Astrocyte (in vitro differentiated cells and primary cell): ENCODE data around the gene PLEKHA5. TPM values are rescaled to one million over a fixed set of nuclear protein-coding genes. Genes with fewer than 3 reads are reported as not detected.

Experiments
- DNase-seq: peaks from one replicate; pipeline ENCODE4 v3.0.0-alpha.2; 2010; ENCODE audit warnings: low read depth
- FAIRE-seq: peaks from 2 replicates; lab custom pipeline; 2011; peaks lifted over from hg19 to GRCh38; lab: Jason Lieb, UNC
- H2AFZ ChIP-seq: 2 replicates; pipeline ENCODE4 v1.6.0; 2012; ENCODE audit warnings: low read depth, low read length, inconsistent platforms
- H3K27ac ChIP-seq: 2 replicates; pipeline ENCODE4 v1.5.1; 2011; ENCODE audit warnings: low read depth, low read length, inconsistent platforms
- H3K27me3 ChIP-seq: 2 replicates; pipeline ENCODE4 v1.6.0; 2011; ENCODE audit warnings: low read length, inconsistent platforms; ENCODE audit not compliant: insufficient read depth
- H3K36me3 ChIP-seq: 2 replicates; pipeline ENCODE4 v1.5.1; 2011; ENCODE audit warnings: low read length, inconsistent platforms; ENCODE audit not compliant: insufficient read depth
- H3K4me1 ChIP-seq: 2 replicates; pipeline ENCODE4 v1.5.1; 2011; ENCODE audit warnings: low read length, inconsistent platforms; ENCODE audit not compliant: insufficient read depth
- H3K4me2 ChIP-seq: 2 replicates; pipeline ENCODE4 v1.6.0; 2012; ENCODE audit warnings: low read length, inconsistent platforms
- H3K4me3 ChIP-seq: 2 replicates; pipeline ENCODE4 v1.5.1; 2011; ENCODE audit warnings: low read depth, mild to moderate bottlenecking, low read length, inconsistent platforms; ENCODE audit not compliant: insufficient read depth
- H3K79me2 ChIP-seq: 2 replicates; pipeline ENCODE4 v1.6.0; 2012; ENCODE audit warnings: mild to moderate bottlenecking, low read length, inconsistent platforms; ENCODE audit not compliant: insufficient read depth
- H3K9ac ChIP-seq: 2 replicates; pipeline ENCODE4 v1.6.0; 2012; ENCODE audit warnings: mild to moderate bottlenecking, low read length, inconsistent platforms
- H3K9me3 ChIP-seq: 2 replicates; pipeline ENCODE4 v1.5.1; 2012; ENCODE audit warnings: low read depth, mild to moderate bottlenecking, low read length, inconsistent platforms; ENCODE audit not compliant: insufficient read depth
- H4K20me1 ChIP-seq: 2 replicates; pipeline ENCODE4 v1.6.0; 2012; ENCODE audit warnings: low read length, inconsistent platforms; ENCODE audit not compliant: insufficient read depth
- H3K27ac Mint-ChIP-seq: one replicate; pipeline ENCODE4 v1.8.0; 2021; ENCODE audit warnings: mild to moderate bottlenecking, mixed read lengths; ENCODE audit not compliant: unreplicated experiment
- H3K27me3 Mint-ChIP-seq: one replicate; pipeline ENCODE4 v1.8.0; 2021; ENCODE audit warnings: low read depth, mixed read lengths; ENCODE audit not compliant: unreplicated experiment
- H3K36me3 Mint-ChIP-seq: one replicate; pipeline ENCODE4 v1.8.0; 2021; ENCODE audit warnings: low read depth, mixed read lengths; ENCODE audit not compliant: unreplicated experiment
- H3K4me1 Mint-ChIP-seq: one replicate; pipeline ENCODE4 v1.8.0; 2021; ENCODE audit warnings: low read depth, mixed read lengths; ENCODE audit not compliant: unreplicated experiment
- H3K4me3 Mint-ChIP-seq: one replicate; pipeline ENCODE4 v1.8.0; 2021; ENCODE audit warnings: mild to moderate bottlenecking, moderate library complexity, mixed read lengths; ENCODE audit not compliant: unreplicated experiment
- H3K9me3 Mint-ChIP-seq: one replicate; pipeline ENCODE4 v1.8.0; 2021; ENCODE audit warnings: mild to moderate bottlenecking, mixed read lengths; ENCODE audit not compliant: unreplicated experiment
- CTCF ChIP-seq: IDR thresholded peaks from 2 replicates; pipeline ENCODE4 v1.5.1; 2011; ENCODE audit warnings: low read depth, mild to moderate bottlenecking, inconsistent platforms, low read length, moderate library complexity; ENCODE audit not compliant: insufficient read depth
- EZH2 ChIP-seq: IDR thresholded peaks from 2 replicates; pipeline ENCODE4 v1.6.1; 2012; ENCODE audit warnings: mild to moderate bottlenecking, low read length, inconsistent platforms; ENCODE audit not compliant: insufficient read depth
- total RNA-seq: library from RNA; stranded (reverse); gene quantifications from 2 replicates; pipeline ENCODE4 v1.2.1, GENCODE V29; 2021

PLEKHA5 gene
- total RNA-seq, 1 donor from 2014 or later: 38.9 TPM

GRCh38 chr12:19251481-19252132 lies 122.1 kb downstream of the PLEKHA5 start:
- Mint-ChIP-seq H3K36me3 (no peaks in the 10 kb centered on the region), H3K9me3 (no peaks in the 10 kb centered on the region), H3K4me1 (peaks cover 4% of the 10 kb centered on the region), H3K4me3 (no peak overlapping the region), H3K27ac (no peak overlapping the region), H3K27me3 (no peaks in the 10 kb centered on the region)
- TF ChIP-seq CTCF: no peak
- no peak for TF ChIP-seq EZH2
- H3K27me3 ChIP-seq: no peaks in the 10 kb centered on the region
- no peaks in the 10 kb centered on the region for H3K36me3 ChIP-seq
- H3K79me2 ChIP-seq: peaks cover 10% of the 10 kb centered on the region
- no peaks in the 10 kb centered on the region for H4K20me1 ChIP-seq
- H3K9me3 ChIP-seq: no peaks in the 10 kb centered on the region
- no peak overlapping the region for H3K4me3 ChIP-seq
- H3K4me2 ChIP-seq: no peak overlapping the region
- FAIRE-seq: no peak
- DNase-seq: no peak
- no peak overlapping the region for H3K9ac ChIP-seq
- H2AFZ ChIP-seq: no peak overlapping the region
- H3K27ac ChIP-seq: no peak overlapping the region
- no peaks in the 10 kb centered on the region for H3K4me1 ChIP-seq

- no peak for DNase-seq
- H3K9me3 Mint-ChIP-seq: no peaks in the 10 kb centered on the region
- peaks cover 6% of the 10 kb centered on the region for H3K4me1 Mint-ChIP-seq
- H3K36me3 ChIP-seq: no peaks in the 10 kb centered on the region
- H2AFZ ChIP-seq: no peak overlapping the region
- no peak overlapping the region for H3K4me2 ChIP-seq
- H3K27me3 Mint-ChIP-seq: no peaks in the 10 kb centered on the region
- H3K27me3 ChIP-seq: no peaks in the 10 kb centered on the region
- H3K27ac ChIP-seq: no peak overlapping the region
- no peaks in the 10 kb centered on the region for H4K20me1 ChIP-seq
- H3K4me3 ChIP-seq: no peak overlapping the region
- H3K9me3 ChIP-seq: no peaks in the 10 kb centered on the region
- no peak for FAIRE-seq
- no peaks in the 10 kb centered on the region for H3K79me2 ChIP-seq
- peaks cover 4% of the 10 kb centered on the region for H3K4me1 ChIP-seq
- TF ChIP-seq CTCF (no peak), EZH2 (no peak)
- no peak overlapping the region for H3K27ac Mint-ChIP-seq
- H3K4me3 Mint-ChIP-seq: no peak overlapping the region
- no peaks in the 10 kb centered on the region for H3K36me3 Mint-ChIP-seq
- no peak overlapping the region for H3K9ac ChIP-seq
Measured at GRCh38 chr12:19260135-19260534, 130.6 kb downstream of the PLEKHA5 start.

- H3K4me1 ChIP-seq: peaks cover 4% of the 10 kb centered on the region
- DNase-seq (no peak), FAIRE-seq (no peak)
- Mint-ChIP-seq H3K9me3 (no peaks in the 10 kb centered on the region), H3K36me3 (no peaks in the 10 kb centered on the region), H3K27ac (no peak overlapping the region), H3K4me1 (peaks cover 6% of the 10 kb centered on the region), H3K4me3 (no peak overlapping the region), H3K27me3 (no peaks in the 10 kb centered on the region)
- no peak overlapping the region for H3K4me2 ChIP-seq
- no peaks in the 10 kb centered on the region for H3K79me2 ChIP-seq
- no peak overlapping the region for H2AFZ ChIP-seq
- TF ChIP-seq EZH2 (no peak), CTCF (no peak)
- H3K27me3 ChIP-seq: no peaks in the 10 kb centered on the region
- no peaks in the 10 kb centered on the region for H3K36me3 ChIP-seq
- no peaks in the 10 kb centered on the region for H3K9me3 ChIP-seq
- no peaks in the 10 kb centered on the region for H4K20me1 ChIP-seq
- no peak overlapping the region for H3K9ac ChIP-seq
- H3K27ac ChIP-seq: no peak overlapping the region
- H3K4me3 ChIP-seq: no peak overlapping the region
Measured at GRCh38 chr12:19261773-19262172, 132.2 kb downstream of the PLEKHA5 start.
